HG02571 (cell line): Measurements from ENCODE around the gene TIMM22.

Source experiments
- ATAC-seq: cut with Tn5 transposase; IDR thresholded peaks from one replicate; pipeline ENCODE4 v1.9.1; 2021; ENCODE audit warnings: mild to moderate bottlenecking, moderate library complexity; ENCODE audit not compliant: unreplicated experiment

Gene TIMM22

GRCh38 chr17:1001640-1002411 is 4.9 kb downstream of the TIMM22 start:
- no peak for ATAC-seq

- ATAC-seq: no peak
Observed at GRCh38 chr17:1002412-1002753, 5.5 kb downstream of the TIMM22 start.

- no peak for ATAC-seq
Observed at GRCh38 chr17:1002771-1003555, 6.0 kb downstream of the TIMM22 start.

GRCh38 chr17:1003633-1003971 is 6.7 kb downstream of the TIMM22 start:
- ATAC-seq: no peak

GRCh38 chr17:1003972-1004768 is 7.2 kb downstream of the TIMM22 start:
- no peak for ATAC-seq

GRCh38 chr17:1004769-1005295 is 7.9 kb downstream of the TIMM22 start:
- no peak for ATAC-seq

GRCh38 chr17:1005361-1005946 is 8.5 kb downstream of the TIMM22 start:
- ATAC-seq: no peak

- ATAC-seq: no peak
Observed at GRCh38 chr17:1006054-1006453, 9.1 kb downstream of the TIMM22 start.

GRCh38 chr17:1007310-1008007 is 10.5 kb downstream of the TIMM22 start:
- ATAC-seq: no peak

- ATAC-seq: no peak
Observed at GRCh38 chr17:1008008-1008761, 11.3 kb downstream of the TIMM22 start.

- ATAC-seq: no peak
Observed at GRCh38 chr17:1009229-1010085, 12.5 kb downstream of the TIMM22 start.

GRCh38 chr17:1010086-1010450 is 13.1 kb downstream of the TIMM22 start:
- no peak for ATAC-seq

GRCh38 chr17:1010586-1010985 is 13.7 kb downstream of the TIMM22 start:
- ATAC-seq: no peak

- ATAC-seq: no peak
Observed at GRCh38 chr17:1011138-1011537, 14.2 kb downstream of the TIMM22 start.

GRCh38 chr17:1011760-1012735 is 15.1 kb downstream of the TIMM22 start:
- no peak for ATAC-seq

GRCh38 chr17:1012823-1013728 is 16.1 kb downstream of the TIMM22 start:
- ATAC-seq: no peak

GRCh38 chr17:1013729-1014090 is 16.8 kb downstream of the TIMM22 start:
- ATAC-seq: no peak
